NOMO-1 treated with dmso at 0.1 percent for 144 hours (cell line): ENCODE data around the gene TAF1B.

Source experiments
- DNase-seq: peaks from one replicate; lab custom pipeline; 2025; ENCODE audit not compliant: unreplicated experiment; lab: John Stamatoyannopoulos, UW

The TAF1B gene

GRCh38 chr2:9961013-9961412 lies 117.7 kb downstream of the TAF1B start:
- DNase-seq: no peak

DNA sequence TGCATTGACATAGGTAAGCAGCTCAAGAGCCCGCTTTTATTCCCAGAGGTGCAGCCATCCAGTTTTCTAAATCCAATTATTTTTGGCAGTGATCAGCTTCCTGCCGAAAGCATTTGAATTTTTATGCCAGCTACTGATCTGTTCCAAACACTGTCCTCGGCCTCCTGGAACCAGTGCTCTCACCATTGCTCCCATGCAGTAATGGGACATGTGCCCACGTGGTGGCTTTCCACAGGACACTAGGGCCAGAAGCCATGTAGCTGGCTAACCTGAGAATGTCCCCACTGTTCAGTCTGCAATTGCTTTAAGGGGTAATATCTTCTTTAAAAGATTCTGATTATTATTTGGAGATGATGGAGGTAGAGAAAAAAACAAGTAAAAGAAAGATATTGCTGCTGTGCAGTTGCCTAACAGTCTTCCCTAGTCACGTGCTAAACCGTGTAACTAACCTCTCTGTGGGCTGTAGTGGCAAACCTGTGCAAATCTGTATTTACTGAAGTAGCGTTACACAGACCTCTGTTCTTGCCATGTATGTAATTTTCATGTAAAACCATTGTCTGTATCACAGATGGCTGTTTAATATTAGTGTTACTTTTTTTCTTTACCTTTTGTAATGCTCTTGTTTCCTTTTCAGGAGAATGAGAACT lies 121.2 kb downstream of the TAF1B start:
- no peak for DNase-seq

DNA sequence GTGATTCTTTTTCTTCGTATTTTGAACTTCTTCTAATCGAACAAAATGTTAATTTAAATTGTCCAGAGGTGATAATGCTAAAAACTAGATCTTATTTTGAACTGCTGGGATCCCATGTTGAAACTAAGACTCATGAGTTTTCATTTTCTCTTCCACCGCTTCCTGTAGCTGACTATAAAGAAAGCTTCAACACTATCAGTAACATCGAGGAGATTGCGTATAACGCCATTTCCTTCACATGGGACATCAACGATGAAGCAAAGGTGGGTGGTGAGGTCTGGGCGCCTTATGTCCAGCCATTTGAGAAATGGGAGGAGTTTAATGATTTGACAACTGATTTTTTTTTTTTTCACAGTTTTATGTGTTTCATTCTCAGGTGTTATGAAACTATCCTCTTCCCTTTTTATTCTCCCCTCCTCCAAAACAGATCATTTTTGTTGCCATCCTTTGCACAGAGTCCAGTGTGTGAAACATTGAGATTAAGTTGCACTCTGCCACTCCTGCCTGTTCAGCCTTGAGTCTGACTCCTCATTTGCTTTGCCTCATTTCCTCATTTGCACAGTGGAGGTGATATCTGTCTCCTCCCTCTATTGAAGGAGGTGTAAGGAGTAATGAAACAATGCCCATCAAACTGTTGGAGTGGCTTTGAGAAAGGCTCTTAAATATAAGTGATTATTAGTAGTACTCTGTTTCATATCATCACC lies 122.0 kb downstream of the TAF1B start:
- DNase-seq: no peak

DNA sequence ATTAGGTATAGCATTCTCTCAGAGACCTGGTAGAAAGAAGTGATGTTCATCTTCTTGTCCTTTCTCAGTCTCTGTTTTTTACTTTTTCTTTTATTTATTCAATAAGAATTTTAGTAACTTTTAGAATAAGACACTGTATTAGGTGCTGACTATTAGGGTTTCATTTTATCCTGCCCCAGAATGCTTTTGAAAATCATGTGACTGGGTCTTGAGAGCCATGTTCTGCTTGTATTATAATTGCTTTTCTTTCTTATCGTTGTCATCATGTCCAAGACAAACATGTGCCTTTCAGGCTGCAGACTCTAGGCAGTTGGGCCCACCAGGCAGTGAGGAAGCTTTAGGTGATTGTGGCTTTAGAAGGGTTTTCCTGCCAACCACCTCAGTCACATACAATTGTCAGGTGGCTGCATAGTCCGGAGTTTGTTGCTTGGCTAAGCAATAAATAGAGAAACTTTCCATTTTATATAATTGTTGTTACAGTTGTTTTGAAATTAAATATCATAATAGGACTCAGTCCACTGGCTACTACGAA lies 123.3 kb downstream of the TAF1B start:
- no peak for DNase-seq

- peak; percentile 53 for DNase-seq
Measured at GRCh38 chr2:9967053-9967775, 123.9 kb downstream of the TAF1B start.

- no peak for DNase-seq
Measured at GRCh38 chr2:9968553-9969497, 125.6 kb downstream of the TAF1B start.

- no peak for DNase-seq
Measured at GRCh38 chr2:9970200-9971044, 127.1 kb downstream of the TAF1B start.

DNA sequence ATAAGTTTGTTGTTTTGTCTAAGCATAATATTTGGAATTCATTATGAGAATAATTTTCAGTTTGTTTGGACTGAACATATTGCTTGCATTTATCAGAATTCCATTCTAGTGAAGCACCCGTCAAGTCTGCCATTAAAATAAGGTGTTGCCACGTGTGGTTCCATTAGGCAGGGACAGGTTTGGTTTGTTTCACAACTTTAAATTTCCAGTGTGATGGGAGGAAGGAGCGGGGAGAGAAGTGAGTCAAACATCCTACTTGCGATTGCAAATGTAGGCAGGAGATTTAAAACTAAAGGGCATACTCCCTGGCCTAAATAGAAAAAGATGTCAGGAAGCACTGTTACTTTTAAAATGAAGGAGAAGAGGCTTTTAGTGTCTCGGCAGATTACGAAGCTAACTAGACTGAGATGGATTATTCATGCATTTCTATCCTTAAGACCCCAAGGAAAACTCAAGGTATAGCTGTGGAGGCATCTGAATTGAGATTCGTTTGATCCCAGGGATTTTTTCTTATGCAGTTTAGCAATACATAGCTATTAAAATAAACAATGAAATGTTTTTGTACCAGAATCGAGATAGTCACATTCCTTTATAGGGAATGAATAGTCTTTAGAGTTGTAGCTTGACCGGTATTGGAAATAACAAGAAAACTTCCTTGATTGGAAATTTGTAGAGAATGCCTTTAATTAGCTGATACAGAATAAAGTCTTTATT lies 128.0 kb downstream of the TAF1B start:
- no peak for DNase-seq

DNA sequence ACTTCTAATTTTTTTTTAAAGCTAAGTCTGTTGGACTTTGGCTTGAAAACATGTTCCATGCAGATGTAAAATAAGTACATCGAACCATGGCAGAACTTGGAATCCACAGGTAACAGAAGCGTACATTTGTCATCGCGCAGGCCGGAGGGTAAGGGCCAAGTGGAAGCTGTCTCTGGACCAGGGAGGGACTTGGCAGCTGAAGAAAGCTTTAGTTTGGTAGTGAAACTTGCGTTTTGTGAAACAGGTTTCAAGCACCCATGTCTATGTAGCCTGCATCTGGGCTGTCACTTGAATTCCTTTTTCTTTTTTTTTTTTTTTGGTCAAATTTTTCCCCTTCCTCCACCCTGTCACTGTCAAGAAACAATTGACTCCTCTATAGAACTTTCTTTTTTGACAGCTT lies 128.6 kb downstream of the TAF1B start:
- no peak for DNase-seq

- DNase-seq: no peak
Measured at GRCh38 chr2:9972621-9973479, 129.6 kb downstream of the TAF1B start.

- DNase-seq: no peak
Measured at GRCh38 chr2:9973690-9974089, 130.4 kb downstream of the TAF1B start.

DNA sequence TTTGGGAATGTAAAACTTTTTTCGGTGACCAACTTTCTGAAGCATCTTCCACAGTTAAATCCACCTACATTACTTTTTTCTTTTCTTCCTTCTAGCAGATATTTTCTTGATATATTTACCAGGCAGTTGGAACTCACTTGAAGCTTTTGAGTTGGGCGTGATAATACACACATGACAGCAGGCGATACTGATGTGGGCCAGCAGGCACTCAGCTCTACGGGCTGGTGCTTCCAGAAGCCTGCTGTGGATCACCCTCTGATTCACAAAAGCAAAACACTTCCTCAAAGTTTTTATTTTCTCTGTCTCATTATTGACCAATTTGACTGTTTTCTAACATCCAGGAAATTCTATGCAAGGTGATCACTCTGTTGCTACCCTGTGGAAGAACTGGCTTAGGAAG lies 131.1 kb downstream of the TAF1B start:
- DNase-seq: no peak

DNA sequence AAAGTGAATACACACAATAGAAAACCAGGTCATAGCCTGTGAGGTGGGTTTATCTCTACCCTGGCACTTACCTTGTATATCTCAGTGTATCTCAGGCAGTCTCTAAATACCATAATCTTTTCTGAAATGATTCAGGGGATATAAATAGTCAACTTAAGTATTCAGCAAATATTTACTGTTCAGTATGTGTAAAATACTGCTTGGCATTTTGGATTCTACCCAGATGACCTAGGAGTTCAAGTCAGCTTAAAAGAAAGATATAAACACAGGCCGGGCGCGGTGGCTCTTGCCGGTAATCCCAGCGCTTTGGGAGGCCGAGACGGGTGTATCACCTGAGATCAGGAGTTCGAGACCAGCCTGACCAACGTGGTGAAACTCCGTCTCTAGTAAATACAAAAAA lies 132.1 kb downstream of the TAF1B start:
- no peak for DNase-seq

GRCh38 chr2:9975805-9976447 lies 132.7 kb downstream of the TAF1B start:
- DNase-seq: no peak

DNA sequence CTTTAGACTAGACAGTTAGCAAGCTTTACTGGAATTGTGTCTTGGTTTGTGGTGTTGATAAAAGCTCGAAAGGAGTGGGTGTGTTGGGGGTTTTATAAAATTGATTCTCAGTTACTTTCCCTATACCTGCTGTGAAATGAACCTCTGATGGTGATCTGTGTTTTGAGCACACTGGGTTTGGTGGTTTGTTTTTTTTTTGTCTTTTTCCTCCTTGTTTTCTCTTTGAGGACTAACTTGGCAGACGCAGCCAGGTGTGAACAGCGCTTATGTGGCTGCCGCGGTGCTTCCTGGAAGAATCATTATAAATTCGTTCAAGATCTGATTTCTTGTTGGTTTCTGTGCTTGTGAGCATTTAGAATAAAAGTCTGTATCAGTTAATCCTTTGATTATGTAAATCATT lies 136.7 kb downstream of the TAF1B start:
- DNase-seq: no peak

GRCh38 chr2:9980520-9980919 lies 137.2 kb downstream of the TAF1B start:
- DNase-seq: no peak

GRCh38 chr2:9981655-9982054 lies 138.4 kb downstream of the TAF1B start:
- DNase-seq: no peak

GRCh38 chr2:9982248-9982647 lies 139.0 kb downstream of the TAF1B start:
- no peak for DNase-seq
